HG03442 (cell line): ENCODE data around the gene KDM5C.
"Not testable (repeated sequence)": the region's sequence is repeated elsewhere in the genome, so short reads cannot be mapped to it uniquely, and the experiment has no call there.

ENCODE experiments used
- ATAC-seq: cut with Tn5 transposase; IDR thresholded peaks from one replicate; pipeline ENCODE4 v1.9.1; 2021; ENCODE audit warnings: mild to moderate bottlenecking, moderate library complexity; ENCODE audit not compliant: unreplicated experiment

Gene KDM5C

DNA sequence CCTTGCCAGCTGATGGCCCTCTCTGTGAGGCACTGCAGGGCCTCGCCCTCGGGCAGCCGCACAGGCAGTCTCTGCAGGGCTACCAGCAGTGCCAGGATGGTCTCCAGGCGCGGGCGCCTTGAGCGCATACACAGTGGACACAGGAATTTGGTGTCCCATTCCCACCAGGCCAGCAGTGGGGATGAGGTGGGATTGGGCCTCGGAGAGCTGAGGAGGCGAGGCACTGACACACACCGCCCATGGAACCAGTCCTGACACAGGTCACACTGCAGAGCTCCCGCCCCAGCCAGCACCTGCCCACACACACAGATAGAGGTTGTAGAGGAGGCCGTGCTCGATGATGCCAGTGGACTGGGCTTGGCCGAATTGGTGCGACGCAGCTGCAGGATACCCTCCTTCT is 30.7 kb downstream of the KDM5C start:
- ATAC-seq, result no peak

DNA sequence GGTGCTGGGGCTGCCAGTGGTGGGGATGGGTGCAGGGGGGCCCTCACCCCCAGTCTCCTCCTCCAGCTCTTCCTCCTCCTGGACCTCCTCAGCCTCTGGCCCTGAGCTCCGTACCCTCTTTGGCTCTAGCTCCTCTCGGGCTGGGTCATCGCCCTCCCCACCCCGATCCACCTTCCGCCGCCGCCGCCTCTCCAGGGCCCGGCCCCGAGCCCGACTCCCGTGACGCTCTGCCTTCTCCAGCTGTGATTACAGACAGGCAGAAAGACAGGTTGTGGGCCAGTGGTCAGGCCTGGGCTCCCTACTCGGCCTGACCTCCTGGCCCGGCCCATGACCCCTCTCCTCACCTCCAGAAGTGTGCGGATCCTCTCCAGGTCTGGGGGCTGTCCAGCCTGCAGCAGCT is 31.9 kb downstream of the KDM5C start:
- no peak for ATAC-seq

DNA sequence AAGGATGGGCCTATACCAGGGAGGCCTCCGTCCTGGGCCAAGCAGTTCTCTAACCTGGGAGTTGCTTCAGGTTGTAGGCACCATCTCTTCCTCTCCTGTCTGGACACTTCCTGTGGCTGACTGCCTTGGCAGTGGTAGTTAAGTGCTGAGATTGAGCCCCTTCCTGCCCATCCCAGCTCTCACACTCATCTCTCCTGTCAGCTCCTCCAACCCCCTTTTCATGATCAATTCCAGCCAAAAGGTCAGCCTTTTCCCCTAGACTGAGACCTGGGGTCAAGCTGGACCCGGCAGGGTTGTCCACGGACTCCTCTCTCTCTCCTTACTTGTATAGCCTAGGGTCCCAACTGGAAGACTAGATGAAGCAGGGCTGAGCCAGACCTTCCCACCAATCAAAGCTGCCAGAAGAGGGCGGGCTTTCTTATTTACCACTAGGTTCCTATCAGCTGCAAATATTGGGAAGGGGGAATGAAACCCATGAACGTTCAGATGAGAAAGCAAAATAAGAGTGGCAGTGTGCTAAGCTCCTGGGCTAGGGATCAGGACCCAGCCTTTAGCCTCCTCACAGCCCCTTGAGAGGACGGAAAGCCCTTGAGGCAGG is 34.5 kb downstream of the KDM5C start:
- no peak for ATAC-seq

DNA sequence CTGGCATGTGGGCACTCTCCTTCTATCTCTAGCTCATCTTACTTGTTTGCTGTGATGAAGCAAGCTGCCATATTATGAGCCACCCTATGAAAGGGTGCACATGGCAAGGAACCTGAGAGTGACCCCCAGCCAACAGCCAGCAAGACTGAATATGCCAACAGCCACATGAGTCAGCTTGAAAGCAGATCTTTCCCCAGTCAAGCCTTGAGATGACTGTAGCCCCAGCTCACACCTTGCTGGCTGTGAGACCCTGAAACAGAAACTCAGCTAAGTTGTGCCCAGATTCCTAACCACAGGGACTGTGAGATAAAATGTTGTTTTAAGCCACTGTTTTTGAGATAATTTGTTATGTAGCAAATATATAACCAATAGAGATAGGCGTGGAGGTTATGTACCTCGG is 36.2 kb downstream of the KDM5C start:
- peak; percentile 91 for ATAC-seq

DNA sequence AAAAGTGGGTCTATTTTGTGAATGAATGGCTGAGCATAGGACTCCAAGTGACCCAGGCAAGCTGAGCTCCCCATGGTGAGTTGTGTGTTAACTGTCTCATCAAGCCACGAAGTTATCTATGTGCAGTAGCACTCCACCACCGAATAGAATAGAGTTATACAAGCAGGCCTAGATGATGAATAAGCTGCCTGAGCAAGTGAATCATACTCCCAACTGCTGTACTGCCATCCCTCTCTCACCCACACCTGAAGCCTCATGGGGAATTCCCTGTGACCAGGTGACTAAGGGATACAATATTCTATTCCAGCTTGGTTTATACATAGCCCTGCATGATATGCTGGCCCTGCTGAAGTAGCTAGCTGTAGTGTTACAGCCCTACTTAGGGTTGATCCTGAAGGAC is 38.7 kb downstream of the KDM5C start:
- ATAC-seq, result no peak

DNA sequence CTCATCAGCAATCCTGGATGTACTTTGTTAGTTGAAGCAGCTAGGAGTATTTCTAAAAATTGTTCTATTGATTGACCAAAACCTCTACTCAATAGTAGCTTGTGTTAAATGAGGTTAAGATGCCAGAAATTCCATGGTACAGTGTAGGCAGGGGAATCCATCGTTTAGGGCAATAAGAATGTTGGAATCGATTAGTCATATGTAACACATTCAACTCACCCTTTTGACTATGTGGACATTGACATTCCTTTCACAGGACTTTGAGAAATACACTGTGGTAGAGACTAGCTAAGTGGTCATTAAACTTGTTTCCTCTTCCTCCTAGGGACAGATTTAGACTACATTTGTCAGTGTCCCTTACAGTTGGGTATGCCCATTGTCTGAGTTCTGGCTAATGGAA is 40.2 kb downstream of the KDM5C start:
- ATAC-seq, result no peak

DNA sequence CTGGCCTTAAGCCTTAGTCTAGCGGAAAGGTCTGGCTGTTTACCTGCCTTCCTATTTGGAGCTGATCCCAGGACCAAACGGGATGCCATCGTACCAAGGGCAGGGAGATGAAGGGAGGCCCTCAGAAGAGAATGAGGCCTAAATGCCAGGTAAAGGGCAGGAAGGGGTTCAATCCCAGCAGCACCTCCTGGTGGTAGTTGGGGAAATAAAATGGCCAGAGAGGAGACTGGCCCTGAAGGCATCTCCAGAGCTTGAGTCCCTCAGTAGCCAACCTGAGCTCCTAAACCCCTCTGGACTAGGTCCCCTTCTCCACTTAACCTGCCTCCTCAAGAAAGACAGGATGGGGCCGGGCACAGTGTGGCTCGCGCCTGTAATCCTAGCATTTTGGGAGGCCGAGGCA is 53.7 kb downstream of the KDM5C start:
- ATAC-seq, result no peak

DNA sequence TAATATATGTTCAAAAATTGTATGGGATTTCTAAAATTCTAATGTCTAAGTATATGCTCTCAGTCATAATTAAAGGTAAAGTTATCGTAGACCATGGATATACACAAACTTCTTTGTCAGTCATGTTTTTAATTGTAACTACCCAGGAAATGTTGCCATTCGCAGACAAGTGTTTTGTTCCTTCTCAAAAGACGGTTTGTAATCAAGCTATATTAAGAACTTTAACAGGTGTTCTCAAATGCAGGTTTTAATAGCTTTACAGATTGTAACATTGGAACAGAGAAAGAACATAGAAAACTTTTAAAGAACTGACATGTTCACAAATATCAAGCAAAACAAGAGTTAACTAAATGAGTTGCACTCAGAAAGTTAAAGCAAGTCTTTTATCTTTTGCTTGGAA is 58.9 kb downstream of the KDM5C start:
- no peak for ATAC-seq

DNA sequence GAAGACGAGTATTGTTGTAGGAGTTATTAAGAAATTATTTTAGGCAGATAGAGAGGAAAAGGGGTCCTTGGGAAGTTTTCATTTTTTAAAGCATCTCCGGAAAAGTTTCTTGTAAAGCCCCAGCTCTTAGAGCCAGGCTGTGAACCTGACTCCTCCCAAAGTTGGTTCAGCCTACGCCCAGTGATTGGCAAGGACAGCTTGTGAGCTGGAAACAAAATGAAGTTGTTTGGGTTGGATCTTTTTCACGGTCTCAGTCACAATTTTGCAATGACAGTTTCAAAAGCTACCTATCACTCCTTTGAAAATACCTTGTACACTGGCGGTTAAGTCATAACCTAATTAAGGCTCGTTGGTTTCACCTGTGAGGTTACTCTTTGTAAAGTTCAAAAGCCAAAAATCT is 60.4 kb downstream of the KDM5C start:
- not testable (repeated sequence) for ATAC-seq

DNA sequence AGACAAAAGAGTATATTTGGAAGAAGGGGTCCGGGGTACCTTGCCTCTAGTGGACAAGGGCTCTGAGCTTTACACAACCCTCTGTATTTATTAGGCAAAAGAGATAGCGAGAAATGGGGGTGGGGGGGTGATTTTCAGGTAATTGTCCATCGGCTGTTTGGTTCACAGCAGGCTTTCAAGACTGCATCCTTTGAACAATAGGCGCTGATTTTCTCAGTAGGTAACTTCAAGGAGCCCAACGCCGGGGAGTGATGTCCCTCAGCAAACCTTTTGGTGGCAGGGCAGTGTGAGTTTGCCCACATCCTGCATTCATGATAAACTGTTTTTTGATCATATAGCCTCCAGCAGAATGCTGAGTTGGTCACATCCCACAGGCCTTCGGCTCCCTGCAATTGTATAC is 61.6 kb downstream of the KDM5C start:
- no peak for ATAC-seq

DNA sequence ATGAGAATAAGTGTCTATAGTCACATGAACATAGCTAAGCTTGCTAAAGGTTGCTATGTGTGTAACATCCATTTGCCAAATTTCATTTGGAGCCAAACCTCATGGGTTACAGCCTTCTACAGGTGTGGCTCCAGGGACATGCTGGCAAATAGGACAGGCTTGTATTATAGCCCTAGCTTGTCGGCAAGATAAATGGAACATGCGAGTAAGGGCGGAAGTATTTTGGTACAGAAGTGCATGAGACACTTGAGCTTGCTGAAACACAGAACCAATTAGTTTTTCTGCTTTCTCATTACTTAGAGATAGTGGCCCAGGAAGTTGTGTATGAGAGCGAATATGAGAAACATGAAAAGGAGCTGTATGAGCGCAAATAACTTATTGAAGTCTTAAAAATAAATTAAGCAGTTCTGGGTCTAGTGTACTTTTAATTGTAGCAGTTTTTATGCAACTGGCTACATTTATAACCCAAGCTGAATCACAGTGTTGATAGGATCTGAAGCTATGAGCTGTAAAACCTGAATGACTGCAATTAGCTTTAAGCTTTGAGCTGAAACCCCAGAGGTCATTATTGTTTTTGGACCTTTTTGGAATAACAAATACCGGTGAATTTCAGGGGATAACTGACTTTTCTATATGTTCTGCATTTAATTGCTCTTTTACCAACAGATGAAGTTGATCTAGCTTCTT is 64.6 kb downstream of the KDM5C start:
- ATAC-seq, result no peak

DNA sequence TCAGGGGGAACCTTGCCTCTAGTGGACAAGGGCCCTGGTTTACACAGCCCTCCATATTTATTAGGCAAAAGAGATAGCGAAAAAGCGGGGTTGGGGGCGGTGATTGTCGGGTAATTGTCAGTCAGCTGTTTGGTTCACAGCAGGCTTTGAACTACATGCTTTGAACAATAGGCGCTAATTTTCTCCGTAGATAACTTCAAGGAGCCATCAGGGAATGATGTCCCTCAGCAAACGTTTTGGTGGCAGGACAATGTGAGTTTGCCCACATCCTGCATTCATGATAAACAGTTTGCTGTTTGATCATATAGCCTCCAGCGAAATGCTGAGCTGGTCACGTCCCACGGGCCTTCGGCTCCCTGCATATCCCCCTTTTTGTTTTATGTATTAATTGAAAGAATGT is 65.8 kb downstream of the KDM5C start:
- no peak for ATAC-seq

DNA sequence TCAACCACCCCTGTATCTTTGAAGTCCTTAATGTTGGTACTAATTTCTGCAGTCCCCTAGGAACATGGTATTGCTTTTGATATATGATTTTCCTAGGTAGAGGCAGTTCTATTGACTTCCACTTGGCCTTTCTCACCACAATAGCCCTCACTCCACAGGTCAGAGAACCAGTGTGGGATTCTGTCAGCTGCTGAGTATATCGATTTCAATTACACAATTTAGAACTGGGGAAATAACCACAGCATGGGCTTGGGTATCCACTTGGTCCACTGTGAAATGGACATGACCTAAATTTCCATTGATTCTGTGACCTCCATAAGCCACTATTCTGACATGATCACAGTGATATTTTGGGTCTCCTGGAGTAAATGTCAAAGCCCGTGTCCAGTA is 68.8 kb downstream of the KDM5C start:
- ATAC-seq, result no peak

DNA sequence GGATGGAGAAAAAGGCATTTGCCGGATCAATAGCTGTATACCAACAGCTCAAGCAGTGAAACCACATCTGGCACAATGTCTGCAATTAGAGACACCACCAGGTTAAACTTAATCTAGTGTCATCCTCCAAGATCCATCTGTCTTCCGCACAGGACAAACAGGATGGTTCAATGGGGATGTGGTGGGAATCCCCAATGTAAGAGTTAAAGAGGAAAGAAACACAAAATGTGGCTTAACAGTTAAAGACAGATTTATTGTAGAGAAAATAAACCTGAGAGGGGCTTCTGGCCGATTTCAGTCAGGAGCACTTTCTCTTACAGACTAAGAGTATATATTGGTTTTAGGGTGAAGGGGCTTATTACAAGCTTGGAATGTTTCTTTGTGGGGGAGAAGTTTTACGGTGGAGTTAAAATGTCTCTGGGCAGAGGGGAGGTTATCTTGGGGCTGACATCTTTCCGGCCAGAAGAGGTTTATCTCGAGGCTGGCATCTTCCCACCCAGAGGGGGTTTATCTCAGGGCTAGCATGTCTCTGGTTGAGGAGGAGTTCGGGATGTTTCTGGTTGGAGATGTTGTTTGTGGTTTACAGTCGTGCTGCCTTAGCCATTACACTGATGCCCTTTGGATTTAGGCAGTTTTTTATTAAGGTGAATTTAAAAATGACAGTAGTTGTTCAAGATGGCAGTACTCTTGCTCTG is 69.3 kb downstream of the KDM5C start:
- no peak for ATAC-seq

DNA sequence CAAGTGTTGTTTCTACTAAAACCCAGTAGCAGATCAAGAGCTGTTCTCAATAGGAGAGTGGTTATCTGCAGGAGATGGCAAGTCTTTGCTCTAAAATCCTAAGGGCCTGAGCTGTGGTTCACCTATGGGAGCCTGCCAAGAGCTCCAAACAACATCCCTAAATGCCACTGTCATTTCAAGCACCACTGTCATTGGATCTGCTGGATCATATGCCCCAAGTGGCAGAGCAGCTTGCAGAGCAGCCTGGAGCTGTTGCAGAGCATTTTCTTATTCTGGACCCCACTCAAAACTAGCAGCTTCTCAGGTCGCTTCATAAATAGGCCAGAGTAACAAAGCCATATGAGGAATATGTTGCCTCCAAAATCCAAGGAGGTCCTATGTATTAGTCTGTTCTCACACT is 71.4 kb downstream of the KDM5C start:
- no peak for ATAC-seq
